GM18505 (cell line): ENCODE results near the gene PRKCB.

Source experiments
- ATAC-seq: cut with Tn5 transposase; IDR thresholded peaks from one replicate; pipeline ENCODE4 v1.9.1; 2021; ENCODE audit not compliant: unreplicated experiment
- POLR2A ChIP-seq: IDR thresholded peaks from 4 replicates; pipeline ENCODE4 v1.6.1; 2011; ENCODE audit warnings: borderline replicate concordance; ENCODE audit not compliant: insufficient read depth, insufficient read length; ENCODE audit errors: extremely low read depth

Gene PRKCB

DNA sequence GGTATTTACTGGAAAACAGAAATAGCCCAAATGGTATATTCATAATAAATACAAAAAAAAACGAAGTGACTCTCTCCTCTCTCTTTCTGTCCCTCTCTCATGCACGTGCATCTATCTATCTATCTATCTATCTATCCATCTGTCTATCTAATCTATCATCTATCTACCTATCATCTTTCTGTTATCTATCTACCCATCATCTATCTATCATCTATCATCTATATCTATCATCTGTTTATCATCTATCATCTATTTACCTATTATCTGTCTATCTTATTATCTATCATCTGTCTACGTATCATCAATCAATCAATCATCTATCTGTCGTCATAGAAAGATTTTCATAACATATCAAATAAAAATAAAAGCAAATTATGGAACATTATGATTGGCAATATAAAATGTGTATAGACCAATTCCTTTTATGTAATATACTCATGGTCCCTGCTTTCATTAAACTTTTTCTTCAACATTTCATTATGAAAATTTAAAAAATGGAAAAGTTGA, 293.7 kb downstream of the PRKCB start:
- TF ChIP-seq POLR2A: no peak
- no peak for ATAC-seq

DNA sequence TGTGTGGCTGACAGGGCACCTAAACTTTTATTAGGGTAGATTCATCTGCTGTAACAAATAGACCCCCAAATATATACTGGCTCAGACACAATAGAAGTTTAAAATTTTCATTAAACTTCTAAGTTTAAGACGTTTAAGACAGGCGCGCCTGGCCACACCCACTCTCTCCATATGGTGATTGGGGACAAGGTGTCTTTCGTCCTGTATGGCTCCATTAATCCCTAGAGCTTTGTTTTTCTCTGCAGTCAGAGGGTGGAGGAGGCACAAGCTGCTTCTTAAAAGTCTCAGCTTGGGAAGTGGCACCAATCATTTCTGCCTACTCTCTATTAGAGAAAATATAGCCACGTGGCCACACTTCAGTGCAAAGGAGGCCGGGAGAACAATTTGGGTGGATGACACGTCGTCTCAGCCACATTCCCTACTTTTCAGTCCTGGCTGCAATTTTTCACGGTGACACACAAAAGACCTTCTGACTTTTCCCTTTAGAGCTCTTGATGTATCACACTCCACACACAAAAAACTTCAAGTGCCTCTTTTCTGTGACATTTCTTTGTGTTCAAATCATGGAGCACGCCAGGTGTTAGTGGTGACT, 294.8 kb downstream of the PRKCB start:
- TF ChIP-seq POLR2A: no peak
- ATAC-seq: no peak

DNA sequence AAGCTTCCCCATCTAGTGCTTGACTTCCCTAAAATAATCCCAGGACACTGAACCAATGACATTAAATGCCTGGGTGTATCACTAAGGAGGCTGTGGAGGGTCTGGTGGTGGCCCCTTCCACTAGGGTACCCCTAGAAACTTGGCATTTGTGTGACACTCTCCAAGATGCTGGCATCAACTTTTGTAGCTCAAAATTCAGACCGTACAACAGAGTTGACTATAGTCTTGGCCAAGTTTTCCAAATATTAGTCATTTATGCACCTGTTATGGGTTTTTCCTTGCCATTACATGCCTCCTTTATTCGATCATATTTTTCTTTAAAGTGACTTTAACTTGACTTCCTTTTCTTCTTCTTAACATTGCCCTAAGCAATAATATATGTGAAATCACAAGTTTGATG, 295.5 kb downstream of the PRKCB start:
- no peak for ATAC-seq
- no peak for TF ChIP-seq POLR2A

DNA sequence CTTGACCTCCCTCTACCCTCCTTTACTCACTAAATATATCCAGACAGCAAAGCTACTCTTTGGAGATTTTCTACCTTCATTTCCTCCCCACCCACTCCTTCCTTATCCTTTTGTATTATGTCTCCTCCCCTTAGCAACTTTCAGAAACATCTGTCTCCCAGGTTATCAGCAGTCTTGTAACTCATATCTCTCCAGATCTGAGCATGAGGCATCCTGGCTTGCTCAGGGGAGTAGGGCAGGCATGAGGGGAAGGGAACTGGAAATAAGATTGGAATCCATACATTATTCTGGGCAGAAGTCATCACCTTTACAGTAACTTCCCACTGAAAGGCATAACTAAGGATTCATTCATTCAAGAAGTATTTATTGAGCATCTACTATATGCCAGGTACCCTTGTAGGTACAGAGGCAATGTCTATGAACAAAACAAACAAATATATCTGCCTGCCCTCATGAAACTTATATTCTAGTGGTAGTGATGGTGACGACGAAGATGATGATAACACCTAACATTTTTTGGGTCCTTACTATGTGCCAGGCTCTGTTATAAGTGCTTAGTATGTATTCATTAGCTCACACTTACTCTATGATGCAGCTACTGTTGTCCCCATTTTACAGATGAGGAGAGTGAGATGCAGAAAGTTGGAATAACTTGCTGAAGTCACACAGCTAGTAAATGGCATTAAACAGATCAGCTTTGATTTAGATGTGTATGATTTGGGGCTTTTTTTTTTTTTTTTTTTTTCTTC, 296.4 kb downstream of the PRKCB start:
- no peak for ATAC-seq
- no peak for TF ChIP-seq POLR2A

GRCh38 chr16:24132797-24133155, 297.0 kb downstream of the PRKCB start:
- ATAC-seq: no peak
- TF ChIP-seq POLR2A: no peak

DNA sequence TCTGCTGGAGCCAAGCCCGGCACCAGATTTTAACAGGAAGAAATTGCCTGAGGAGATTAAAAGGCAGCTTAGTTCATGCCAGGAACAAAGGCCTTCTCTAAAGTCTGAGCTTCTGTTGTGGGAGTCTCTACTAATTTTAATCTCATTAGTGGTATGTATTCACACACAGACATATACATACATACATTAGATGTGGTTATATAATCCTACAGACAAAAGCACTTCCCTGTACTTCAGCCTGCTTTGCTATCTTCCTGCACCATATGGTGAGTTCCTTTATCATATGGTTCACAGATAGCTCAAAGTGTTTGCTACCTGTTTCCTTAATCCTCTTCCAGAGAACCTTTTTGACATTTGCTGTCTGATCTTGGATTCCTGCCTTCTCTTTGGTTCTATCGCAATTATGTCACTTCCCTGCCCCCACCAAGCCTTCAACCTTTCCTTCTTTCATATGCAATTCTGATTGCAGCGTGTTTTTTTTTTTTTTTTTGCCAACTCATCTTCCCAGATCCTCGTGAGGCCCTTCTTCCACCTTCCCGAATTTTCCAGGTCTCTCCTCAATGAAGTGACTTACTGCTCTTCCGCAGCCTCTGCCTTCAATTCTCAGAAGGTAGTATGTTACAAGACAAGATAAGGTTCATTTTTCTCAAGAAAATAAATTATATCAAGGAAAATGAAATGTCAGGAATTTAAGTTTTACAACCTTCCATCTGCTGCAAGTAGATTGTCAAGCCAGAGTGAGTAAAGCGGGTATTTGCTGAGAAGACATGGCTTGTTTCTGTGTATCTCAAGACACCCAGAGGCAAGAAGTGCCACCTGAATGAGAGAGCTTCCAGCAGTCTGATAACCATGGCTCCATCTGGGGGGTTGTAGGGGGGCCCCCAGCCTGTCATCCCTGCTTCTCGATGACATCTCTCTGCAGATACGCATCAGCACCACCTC, 300.1 kb downstream of the PRKCB start:
- ATAC-seq: no peak
- no peak for TF ChIP-seq POLR2A

DNA sequence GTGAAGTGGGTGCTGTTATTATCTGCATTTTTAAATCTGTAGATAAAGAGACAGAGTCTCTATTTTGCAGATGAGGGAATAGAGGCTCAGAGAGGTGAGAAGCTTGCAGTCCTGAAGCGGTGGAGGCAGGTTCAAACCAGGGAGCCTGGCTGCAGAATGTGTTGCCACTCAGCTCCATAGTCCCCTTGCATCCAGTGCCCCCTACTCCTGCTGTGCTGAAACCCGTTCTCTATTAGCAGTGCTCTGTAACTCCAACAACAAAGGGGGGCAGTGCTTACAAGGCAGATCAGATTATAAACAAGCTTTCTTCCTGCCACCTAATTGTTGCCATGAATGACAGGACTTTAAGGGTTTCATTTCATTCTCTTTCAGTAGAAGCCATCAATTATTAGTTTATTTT, 302.2 kb downstream of the PRKCB start:
- TF ChIP-seq POLR2A: no peak
- no peak for ATAC-seq

DNA sequence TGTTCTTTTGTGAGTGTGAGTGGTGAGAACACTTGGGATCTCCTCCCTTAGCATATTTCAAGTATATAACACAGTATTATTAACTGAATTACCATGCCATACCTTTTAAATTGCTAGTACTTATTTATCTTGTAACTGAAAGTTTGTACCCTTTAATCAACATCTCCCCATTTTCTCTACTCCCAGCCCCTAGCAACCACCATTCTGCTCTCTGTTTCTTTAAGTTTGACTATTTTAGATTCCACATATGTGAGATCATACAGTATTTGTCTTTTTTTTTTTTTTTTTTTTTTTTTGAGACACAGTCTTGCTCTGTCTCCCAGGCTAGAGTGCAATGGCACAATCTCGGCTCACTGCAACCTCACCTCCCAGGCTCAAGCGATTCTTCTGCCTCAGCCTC, 302.8 kb downstream of the PRKCB start:
- TF ChIP-seq POLR2A: no peak

GRCh38 chr16:24139282-24139681, 303.5 kb downstream of the PRKCB start:
- TF ChIP-seq POLR2A: no peak
- ATAC-seq: no peak

More for the DNA sequence above, 302.8 kb downstream of the PRKCB start:
- ATAC-seq: no peak

DNA sequence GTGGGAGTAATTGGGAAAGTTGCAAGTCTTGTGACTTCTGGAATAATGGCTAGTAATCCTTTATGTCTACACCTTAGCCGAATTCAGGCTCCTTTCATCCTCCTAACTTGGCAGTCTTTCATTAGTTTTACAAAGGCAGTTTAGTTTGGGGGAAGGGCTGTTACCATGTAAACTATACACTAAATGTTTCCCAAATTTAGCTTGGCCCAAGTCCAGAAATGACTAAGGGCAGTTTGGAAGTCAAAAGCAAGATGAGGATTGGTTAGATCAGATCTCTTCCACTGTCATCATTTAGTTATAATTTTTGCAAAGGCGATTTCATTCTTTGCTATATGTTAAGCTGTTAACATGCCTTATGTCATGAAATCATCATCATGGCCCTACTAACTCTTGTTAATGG, 304.9 kb downstream of the PRKCB start:
- ATAC-seq: no peak
- no peak for TF ChIP-seq POLR2A

DNA sequence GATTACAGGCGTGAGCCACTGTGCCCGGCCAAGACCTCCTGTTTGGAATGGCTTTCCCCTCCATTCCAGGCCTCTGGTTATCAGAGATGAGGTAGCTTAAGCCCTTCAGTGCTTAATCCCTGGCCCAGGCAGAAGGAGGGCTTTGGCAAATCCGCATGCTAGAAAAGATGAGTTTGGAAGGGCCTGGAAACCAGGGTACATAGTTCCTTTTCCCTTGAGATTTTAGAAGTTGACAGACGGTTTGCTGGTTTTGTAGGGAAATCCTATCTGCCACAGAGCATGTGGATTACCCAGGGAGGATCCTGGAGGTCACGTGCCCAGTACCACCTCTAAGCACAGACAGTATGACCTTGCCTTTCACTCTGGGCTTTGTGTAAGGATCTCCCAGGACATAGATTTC, 305.7 kb downstream of the PRKCB start:
- no peak for ATAC-seq
- TF ChIP-seq POLR2A: no peak

DNA sequence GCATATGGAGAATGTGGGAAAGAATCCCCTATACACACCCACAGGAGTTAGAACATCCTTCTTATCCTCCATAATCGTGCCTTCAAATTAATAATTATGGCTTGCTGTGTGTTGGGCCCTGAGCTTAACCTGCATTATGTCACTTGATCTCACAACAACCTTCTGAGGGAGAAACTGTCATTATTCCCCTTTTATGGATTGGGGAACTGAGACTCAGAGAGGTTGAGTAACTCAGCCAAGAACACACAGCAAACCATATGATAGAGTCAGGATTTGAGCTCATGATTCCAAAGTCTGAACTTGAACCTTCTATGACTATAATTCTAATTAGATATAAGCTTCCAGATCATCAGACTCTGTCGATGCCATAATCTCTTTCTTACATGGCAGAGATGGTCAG, 306.1 kb downstream of the PRKCB start:
- no peak for ATAC-seq
- TF ChIP-seq POLR2A: no peak

- ATAC-seq: no peak
- TF ChIP-seq POLR2A: no peak
Measured at GRCh38 chr16:24145927-24146326, 310.1 kb downstream of the PRKCB start.

GRCh38 chr16:24146518-24146917, 310.7 kb downstream of the PRKCB start:
- ATAC-seq: no peak

GRCh38 chr16:24149102-24149501, 313.3 kb downstream of the PRKCB start:
- no peak for ATAC-seq
- no peak for TF ChIP-seq POLR2A

More at GRCh38 chr16:24146518-24146917, 310.7 kb downstream of the PRKCB start:
- TF ChIP-seq POLR2A: no peak
